PFSK-1 (cell line): ENCODE measurements around the gene TBC1D32.

Source experiments
- POLR2AphosphoS5 ChIP-seq: IDR thresholded peaks from 2 replicates; pipeline ENCODE4 v1.6.1; 2012; ENCODE audit warnings: low read depth, mild to moderate bottlenecking, control low read depth, low read length, moderate library complexity
- TAF1 ChIP-seq: IDR thresholded peaks from 2 replicates; pipeline ENCODE4 v1.6.1; 2012; ENCODE audit warnings: low read length, control low read depth, borderline replicate concordance; ENCODE audit not compliant: insufficient read depth
- TF ChIP-seq, protein P1 (sequence below), 2 experiments: IDR thresholded peaks; 2 replicates each; pipeline versions ENCODE4 v1.6.1 to v1.8.0; 2011 to 2012; ENCODE audit warnings: low read depth in 2 of 2, low read length in 2 of 2, control low read depth in 1 of 2, inconsistent platforms in 1 of 2, mild to moderate bottlenecking in 1 of 2, moderate library complexity in 1 of 2; ENCODE audit not compliant: insufficient read depth in 1 of 2

DNA sequence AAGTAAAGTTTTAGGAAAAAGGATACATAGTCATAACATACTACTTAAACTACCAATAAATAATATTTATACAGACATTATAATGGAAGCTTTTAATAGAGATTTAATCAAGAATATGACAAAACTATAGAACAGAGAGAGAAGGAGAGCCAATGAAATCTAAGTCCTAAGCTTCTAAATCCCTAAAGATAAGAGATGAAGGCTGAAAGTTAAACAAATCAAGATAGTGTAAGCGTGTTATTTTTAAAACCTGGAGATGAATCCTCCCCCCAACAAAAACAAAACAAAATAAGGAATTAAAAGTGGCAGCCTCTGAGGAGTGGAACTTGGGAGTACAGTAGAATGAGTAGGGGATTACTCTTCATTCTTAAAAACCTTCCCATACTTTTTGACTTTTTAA is 145.9 kb downstream of the TBC1D32 start:
- TF ChIP-seq TAF1 (no peak), POLR2AphosphoS5 (no peak)
- TF ChIP-seq, protein P1, sequence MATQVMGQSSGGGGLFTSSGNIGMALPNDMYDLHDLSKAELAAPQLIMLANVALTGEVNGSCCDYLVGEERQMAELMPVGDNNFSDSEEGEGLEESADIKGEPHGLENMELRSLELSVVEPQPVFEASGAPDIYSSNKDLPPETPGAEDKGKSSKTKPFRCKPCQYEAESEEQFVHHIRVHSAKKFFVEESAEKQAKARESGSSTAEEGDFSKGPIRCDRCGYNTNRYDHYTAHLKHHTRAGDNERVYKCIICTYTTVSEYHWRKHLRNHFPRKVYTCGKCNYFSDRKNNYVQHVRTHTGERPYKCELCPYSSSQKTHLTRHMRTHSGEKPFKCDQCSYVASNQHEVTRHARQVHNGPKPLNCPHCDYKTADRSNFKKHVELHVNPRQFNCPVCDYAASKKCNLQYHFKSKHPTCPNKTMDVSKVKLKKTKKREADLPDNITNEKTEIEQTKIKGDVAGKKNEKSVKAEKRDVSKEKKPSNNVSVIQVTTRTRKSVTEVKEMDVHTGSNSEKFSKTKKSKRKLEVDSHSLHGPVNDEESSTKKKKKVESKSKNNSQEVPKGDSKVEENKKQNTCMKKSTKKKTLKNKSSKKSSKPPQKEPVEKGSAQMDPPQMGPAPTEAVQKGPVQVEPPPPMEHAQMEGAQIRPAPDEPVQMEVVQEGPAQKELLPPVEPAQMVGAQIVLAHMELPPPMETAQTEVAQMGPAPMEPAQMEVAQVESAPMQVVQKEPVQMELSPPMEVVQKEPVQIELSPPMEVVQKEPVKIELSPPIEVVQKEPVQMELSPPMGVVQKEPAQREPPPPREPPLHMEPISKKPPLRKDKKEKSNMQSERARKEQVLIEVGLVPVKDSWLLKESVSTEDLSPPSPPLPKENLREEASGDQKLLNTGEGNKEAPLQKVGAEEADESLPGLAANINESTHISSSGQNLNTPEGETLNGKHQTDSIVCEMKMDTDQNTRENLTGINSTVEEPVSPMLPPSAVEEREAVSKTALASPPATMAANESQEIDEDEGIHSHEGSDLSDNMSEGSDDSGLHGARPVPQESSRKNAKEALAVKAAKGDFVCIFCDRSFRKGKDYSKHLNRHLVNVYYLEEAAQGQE (IDR thresholded peaks at IDR 0.05; ENCODE audit: insufficient read depth in 1 of 2, low read depth in 2 of 2, low read length in 2 of 2), result no peak
